ENCODE measurements around the gene MT1A. TPM values are rescaled to one million over a fixed set of nuclear protein-coding genes. Genes with fewer than 3 reads are reported as not detected.

The MT1A gene
- total and polyA plus RNA-seq, 2 of the 8 experiments (the other 6 are each of a cell fraction or from before 2014, with no cell fraction given) = not detected

GRCh38 chr16:56635441-56635967 is 3.0 kb upstream of the MT1A start (continued):
- TF ChIP-seq SUZ12 (IDR thresholded peaks at IDR 0.05; ENCODE audit: low read length) = peak; percentile 95
- peak; percentile 98 for TF ChIP-seq EZH2 (IDR thresholded peaks at IDR 0.05; ENCODE audit: low read depth, low read length, severe bottlenecking)

Data from H1 (cell line).